Stimulated activated CD8-positive, alpha-beta memory T cell treated with anti-CD3 and anti-CD28 coated beads, Interleukin-15, amount 100 ng/mL, for 48 hours (primary cell): ENCODE results near the gene SPAG5.

Experiments used
- DNase-seq, 2 donors: peaks; one replicate each; pipeline ENCODE4 v3.0.0-alpha.2; 2020; ENCODE audit warnings: low read depth in 2 of 2

The SPAG5 gene

GRCh38 chr17:28547096-28547622 lies 51.7 kb downstream of the SPAG5 start:
- DNase-seq: no peak

DNA sequence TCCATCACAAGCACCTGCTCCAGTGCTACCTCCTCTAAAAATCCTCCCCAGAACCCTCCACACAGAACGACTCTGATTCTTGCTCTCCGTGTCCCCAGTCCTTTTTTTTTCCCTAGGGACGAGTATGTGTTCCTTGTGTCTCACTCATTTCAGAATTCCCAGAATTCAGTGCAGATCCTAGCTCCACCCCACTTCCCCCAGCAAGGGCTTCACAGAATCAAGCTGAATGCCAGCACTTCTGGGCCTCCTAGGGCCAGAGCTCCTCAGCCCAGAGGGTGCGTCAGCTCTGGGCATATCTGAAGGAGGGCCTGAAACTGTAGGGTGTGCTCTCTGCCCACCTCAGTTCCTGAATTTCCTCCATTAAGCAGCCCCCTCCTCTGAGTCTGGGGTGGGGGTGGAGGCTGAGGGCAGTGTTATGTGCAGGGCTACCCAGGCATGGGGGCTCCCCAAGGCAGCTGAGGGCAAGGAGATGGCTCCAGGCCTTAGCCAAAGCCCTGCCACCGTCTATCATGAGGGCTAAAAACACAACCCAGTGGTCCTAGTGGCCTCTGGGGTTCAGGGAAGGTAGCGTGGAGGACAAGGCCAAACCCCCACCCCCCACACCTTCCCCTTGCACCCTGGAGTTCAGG lies 52.9 kb downstream of the SPAG5 start:
- no peak for DNase-seq

GRCh38 chr17:28545141-28545503 lies 53.7 kb downstream of the SPAG5 start:
- no peak for DNase-seq

DNA sequence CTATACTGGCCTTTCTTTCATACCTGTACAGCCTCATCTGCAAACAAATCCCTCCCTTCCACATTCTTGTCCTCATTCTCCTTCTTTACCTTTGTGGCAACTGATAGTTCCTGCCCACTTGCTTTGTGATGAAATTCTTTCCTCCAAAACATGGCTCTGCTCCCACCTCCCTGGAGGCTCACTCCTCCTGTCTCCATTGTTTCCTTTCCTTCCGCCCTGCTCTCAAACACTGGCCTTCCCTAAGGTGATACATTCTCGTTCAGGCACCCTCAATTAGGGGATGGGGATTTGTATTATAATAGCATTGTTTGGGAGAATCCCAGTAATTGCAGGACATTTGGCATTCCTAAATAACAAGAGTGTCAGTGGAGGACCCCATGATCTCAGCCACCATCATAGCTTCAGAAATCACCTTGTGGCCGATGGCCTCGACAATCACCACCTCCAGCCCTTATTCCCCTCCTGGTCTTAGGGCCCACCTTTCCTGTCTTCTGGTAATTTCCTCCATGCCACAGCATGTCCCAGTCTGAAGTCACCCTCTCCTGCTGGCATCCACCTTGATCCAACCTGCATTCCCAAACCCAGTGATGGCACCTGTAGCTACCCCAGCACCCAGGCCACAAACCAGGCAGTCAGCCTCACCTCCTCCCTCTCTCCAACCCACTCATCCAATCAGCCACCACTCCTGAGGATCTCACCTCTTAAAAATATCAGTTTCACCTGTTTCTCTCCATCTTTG lies 54.3 kb downstream of the SPAG5 start:
- no peak for DNase-seq

GRCh38 chr17:28541439-28541838 lies 57.4 kb downstream of the SPAG5 start:
- no peak for DNase-seq

DNA sequence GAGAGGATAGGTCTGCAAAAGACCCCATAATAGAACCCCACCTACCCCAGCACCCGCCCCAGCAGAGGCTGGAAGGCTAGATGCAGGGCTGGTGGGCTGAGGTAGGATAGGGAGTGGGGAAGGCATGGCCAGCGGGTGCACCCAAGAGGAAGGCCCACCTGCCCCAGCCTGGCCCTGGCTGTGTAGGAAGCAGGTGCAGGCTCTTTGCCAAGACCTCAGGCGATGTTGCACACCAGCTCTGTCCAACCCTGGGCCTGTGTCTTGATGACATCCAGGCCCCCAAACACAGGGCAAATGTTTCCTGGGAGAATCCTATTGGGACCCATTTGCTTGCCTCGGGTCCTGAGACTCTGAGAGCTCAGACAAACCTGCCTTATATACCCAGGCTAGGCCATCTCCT lies 58.6 kb downstream of the SPAG5 start:
- no peak for DNase-seq

DNA sequence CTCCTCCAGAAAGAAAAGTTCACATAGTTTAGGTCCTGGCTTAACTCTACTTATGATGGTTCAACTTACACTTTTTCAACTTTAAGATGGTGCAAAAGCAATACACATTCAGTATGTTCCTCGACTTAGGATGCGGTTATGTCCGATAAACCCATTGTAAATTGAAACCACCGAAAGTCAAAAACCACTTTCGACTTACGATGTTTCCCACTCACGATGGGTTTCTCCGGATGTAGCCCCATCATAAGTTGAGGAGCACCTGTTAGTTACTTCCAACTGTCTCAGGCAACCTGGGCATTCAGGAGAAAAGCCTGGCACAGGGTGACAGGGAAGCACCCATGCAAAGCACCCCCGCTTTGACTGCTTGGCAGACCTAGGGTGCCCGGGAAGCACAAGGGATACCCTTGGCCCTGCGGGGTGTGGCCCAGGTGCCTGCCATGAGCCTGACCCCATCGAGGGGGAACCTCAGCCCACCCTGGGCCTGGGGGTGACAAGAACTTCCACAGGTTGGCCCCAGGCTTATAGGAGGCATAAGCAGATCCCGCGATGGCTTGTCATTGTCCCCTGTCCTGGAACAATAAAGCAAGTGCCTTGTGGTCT lies 60.4 kb downstream of the SPAG5 start:
- DNase-seq: no peak

- DNase-seq: no peak
These were observed 61.6 kb downstream of the SPAG5 start for GRCh38 chr17:28537219-28537610.

DNA sequence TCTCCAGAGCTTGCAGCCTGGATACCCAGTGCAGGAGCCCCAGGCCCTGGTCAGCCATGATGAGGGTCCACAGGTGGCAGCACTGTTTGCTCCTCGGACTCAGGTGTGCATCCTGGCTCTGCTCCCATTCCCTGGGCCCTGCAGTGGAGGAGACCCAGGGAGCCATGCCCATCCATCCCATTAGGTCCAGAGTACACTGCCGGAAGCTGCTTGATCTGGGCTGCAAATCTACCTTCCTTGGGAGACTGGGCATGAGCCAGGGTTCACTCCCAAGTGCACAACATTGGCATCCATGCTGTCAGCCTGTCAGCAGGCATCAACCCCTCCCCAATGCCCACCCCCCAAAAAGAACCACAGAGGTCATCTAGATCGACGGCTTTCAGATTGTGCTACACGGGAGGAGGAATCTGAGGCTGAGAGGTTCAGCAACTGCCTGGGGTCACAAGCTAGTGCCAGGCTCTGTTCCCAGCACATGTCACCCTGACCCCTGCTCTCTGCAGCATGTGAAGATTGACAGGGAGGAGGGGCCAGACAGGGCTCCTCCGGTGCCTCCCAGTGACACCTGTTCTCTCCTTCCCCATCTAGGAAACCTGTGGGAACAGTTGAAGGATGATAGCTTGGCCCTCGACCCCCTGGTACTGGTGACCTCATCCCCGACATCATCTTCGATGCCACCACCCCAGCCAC lies 62.1 kb downstream of the SPAG5 start:
- no peak for DNase-seq

DNA sequence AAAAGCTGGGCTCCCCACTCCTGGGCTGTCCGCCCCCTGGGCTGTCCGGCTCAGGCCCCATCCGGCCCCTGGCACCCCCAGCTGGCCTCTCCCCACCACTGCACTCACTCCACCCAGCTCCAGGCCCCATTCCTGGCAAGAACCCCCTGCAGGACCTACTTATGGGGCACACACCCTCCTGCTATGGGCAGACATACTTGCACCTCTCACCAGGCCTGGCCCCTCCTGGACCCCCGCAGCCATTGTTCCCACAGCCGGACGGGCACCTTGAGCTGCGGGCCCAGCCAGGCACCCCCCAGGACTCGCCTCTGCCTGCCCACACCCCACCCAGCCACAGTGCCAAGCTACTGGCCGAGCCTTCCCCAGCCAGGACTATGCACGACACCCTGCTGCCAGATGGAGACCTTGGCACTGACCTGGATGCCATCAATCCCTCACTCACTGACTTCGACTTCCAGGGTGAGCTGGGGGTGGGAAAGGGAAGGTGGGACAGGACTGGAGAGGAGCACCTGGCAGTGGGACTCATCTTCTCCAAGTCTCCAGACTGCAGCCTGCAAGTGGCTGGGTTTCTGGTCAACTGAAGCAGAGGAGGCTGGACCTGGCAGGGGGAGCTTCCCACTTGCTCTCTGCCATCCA lies 64.0 kb downstream of the SPAG5 start:
- no peak for DNase-seq

DNA sequence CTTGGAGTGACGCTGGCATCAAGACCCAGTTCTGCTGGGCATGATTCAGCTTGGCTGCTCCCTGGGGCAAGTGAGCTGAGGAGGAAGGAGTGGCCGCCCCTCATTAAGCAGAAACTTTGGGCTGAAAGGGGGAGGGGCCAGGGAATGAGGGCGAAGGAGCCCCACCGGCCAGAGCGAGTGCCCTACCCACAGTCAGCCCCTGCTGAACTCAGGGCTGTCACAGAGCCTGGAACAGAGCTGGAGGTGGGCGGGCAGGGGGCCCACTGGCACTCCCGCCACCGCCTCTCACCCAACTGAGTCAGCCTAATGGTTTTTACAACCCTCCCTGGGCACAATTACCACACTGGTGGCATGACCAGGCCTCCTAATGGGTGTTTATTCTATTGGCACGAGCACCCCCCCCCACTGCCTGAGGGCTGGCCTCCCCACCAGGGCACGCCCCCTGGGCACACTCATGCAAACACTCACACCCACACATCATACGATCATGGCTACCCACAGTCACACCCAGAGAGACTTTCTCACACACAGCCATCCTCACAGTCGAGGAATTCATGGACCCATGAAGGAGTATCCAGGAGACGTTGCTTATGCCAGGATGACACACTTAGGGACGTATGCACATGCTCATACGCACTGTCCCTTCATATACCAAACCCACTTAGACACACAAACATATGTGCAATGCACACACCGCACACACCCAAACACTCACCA lies 65.6 kb downstream of the SPAG5 start:
- no peak for DNase-seq

- DNase-seq: no peak
These were observed 66.5 kb downstream of the SPAG5 start for GRCh38 chr17:28532050-28532960.

DNA sequence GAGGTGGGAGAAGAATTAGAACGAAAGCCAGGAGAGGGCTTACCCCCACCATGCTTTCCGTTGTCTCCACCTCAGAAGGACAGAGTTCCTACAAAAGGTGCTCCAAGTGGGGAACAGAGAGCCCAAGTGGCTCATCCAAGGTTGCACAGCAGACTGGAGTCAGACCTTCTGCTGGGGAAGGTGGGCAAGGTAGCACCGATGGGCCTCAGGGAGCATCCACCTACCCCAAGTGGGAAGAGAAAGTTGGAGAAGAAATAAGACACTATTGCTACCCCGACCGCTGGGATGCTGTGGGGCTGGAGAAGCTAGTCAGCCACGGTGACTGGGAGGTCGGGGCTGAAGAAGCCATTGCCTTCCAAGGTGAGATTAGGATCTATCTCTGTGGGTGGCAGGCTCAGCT lies 67.9 kb downstream of the SPAG5 start:
- no peak for DNase-seq

- DNase-seq: no peak
These were observed 68.6 kb downstream of the SPAG5 start for GRCh38 chr17:28530250-28530649.

DNA sequence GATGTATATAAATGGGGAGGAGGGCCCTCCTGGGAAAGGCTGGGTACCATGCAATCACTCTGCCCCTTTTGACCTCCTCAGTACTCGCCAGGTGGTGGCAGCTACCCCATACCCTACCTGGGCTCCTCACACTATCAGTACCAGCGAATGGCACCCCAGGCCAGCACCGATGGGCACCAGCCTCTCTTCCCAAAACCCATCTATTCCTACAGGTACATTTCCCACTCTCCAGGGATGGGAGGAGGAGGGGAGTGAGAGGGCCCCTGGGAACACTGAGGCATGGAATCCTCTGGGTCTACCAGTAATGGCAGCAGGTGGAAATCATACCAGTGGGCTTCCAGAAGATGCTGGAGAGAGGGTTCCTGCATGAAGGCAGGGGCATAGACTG lies 69.8 kb downstream of the SPAG5 start:
- DNase-seq: no peak

DNA sequence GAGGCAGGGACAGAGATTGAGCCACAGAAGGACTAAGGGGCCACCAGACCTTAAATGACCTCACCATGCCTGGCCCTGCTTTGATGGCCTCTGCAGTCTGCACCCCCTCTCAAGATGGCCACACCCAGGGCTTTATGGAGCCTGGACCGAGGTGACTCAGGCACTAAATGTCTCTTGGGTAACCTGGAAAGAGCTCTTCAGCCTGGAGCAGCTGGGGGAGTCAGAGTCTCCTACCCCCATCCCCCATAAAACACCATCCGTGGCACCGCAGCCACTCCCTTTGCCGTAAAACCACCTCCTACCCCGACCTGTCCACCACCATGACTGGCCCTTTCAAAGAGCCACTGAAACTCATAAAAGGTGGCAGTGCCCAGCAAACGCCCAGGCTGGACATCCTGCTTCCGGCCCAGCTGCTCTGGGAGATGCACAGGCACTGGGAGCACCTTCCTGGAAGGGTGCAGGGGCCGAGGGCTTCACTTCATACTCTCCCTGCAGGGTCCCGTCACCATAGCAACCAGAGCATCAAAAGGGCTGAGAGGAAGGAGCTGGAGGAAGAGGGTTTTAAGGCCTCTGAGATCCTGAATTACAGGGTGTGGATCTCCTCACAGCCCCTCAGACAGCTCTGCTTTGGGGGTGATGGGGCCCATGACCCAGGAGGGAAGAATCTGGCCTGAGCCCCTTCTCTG lies 70.4 kb downstream of the SPAG5 start:
- DNase-seq: no peak

GRCh38 chr17:28527859-28528258 lies 71.0 kb downstream of the SPAG5 start:
- no peak for DNase-seq
